Measurements from ENCODE around the gene CCDC63. TPM values are rescaled to one million over a fixed set of nuclear protein-coding genes. Genes with fewer than 3 reads are reported as not detected.

The CCDC63 gene
- total RNA-seq (2014; rRNA removed; shearing (Covaris generic)) (not detected in 2 replicates), total RNA-seq (2022) (not detected in 2 replicates), Bru-seq, nascent RNA (percentile 9 among the genes with signal in this experiment), BruChase-seq, experiment 1, labeled RNA remaining after a 6-hour chase (percentile 11 among the genes with signal in this experiment), BruChase-seq, experiment 2, labeled RNA remaining after a 2-hour chase (percentile 10 among the genes with signal in this experiment)
- long read RNA-seq: 0 reads

DNA sequence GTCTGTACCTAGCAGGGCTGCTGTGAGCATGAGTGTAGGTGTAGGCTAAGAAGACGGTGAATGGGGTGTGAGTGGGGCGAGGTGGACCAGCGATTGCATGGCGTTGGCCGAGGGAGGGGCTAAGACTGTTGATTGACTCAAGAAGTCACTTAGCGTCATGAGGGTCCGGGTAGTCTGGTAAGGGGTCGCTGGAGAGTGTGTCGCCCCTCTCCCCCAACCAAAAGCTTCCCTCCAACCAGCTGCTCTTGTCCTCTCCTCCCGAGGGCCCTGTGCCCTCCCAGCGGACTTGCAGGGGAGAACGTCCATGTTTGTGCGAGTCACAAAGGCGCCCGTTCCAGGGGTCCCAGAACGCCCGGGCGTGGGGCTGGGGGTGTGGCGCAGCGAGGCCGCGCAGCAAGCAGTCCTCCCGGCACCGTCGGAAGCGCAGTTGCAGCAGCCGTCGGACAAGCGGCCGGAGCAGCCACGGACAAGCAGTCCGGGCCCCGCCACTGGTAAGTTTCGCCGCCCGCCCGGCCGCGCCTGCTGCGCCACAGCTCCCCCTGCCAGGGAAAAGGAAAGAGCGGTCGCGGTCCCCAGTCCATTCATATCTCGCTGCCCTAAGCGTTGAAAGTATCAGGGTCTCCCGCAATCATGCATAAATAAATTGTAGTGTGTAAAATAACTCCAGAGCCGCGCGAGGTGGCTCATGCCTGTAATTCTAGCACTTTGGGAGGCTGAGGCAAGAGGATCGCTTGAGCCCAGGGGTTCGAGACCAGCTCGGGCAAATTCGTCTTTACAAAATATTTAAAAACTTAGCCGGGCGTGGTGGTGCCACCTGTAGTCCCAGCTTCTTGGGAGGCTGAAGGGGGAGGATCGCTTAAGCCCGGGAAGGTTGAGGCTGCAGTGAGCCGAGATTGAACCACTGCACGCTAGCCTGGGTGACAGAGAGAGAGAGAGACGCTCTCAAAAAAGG lies at the start of gene CCDC63:
Gene CCDC63, plus strand, starts transcription at position 373 of the 952 bp plus-strand sequence. CDS start 5,968 bp downstream, outside the sequence.
- no peaks in the 10 kb centered on the region for H3K9me2 ChIP-seq (ENCODE audit: insufficient read depth, low read length)
- H3K4me1 ChIP-seq (ENCODE audit: insufficient read depth, low read length, poor library complexity, severe bottlenecking): no peaks in the 10 kb centered on the region
- TF ChIP-seq CTCF (conservative IDR thresholded peaks at IDR 0.05; ENCODE audit: low read length) (no peak), EZH2phosphoT487 (IDR thresholded peaks at IDR 0.05; ENCODE audit: borderline replicate concordance, low read depth, low read length) (no peak)
- no peak within 1 kb of the TSS for H3K27ac ChIP-seq (ENCODE audit: low read depth, low read length, poor library complexity, severe bottlenecking)
- intact Hi-C loops (cut with micrococcal nuclease; ENCODE audit: unreplicated experiment): no loop called here
- H3K4me3 ChIP-seq (ENCODE audit: low read depth, low read length, poor library complexity, severe bottlenecking): no peak within 1 kb of the TSS
- H3K36me3 ChIP-seq (ENCODE audit: insufficient read depth, low read length): no peaks in the 10 kb centered on the region
- no peaks in the 10 kb centered on the region for H3K9me3 ChIP-seq (ENCODE audit: low read length)
- H3K79me2 ChIP-seq (ENCODE audit: insufficient read depth, low read depth, low read length): no peaks in the 10 kb centered on the region
- ChIA-PET POLR2A (no interaction called here), CTCF (ENCODE audit: unreplicated experiment) (no interaction called here)
- no peak for DNase-seq (ENCODE audit: low spot score)
- H3K4me2 ChIP-seq (ENCODE audit: low read length): no peak within 1 kb of the TSS
- no peak within 1 kb of the TSS for H2AFZ ChIP-seq (ENCODE audit: low read length)
- BruUV-seq (replicated peaks): no TSS peak
- no peaks in the 10 kb centered on the region for H4K20me1 ChIP-seq (ENCODE audit: insufficient read depth, low read length)

GRCh38 chr12:110798461-110798860 lies 48.3 kb upstream of the CCDC63 start:
- Histone ChIP-seq H3K9me2 (ENCODE audit: insufficient read depth, low read length) (no peaks in the 10 kb centered on the region), H3K27ac (ENCODE audit: low read depth, low read length, poor library complexity, severe bottlenecking) (no peak overlapping the region), H3K4me1 (ENCODE audit: insufficient read depth, low read length, poor library complexity, severe bottlenecking) (peaks cover 5% of the 10 kb centered on the region), H3K4me3 (ENCODE audit: low read depth, low read length, poor library complexity, severe bottlenecking) (no peak overlapping the region), H3K36me3 (ENCODE audit: insufficient read depth, low read length) (no peaks in the 10 kb centered on the region), H3K9me3 (ENCODE audit: low read length) (peaks cover 8% of the 10 kb centered on the region; the same call in 1 of the 2 replicates), H3K79me2 (ENCODE audit: insufficient read depth, low read depth, low read length) (no peaks in the 10 kb centered on the region), H2AFZ (ENCODE audit: low read length) (no peak overlapping the region), H4K20me1 (ENCODE audit: insufficient read depth, low read length) (no peaks in the 10 kb centered on the region), H3K4me2 (ENCODE audit: low read length) (no peak overlapping the region)
- no peak for DNase-seq (ENCODE audit: low spot score)
- no TSS peak for BruUV-seq (replicated peaks)
- TF ChIP-seq CTCF (conservative IDR thresholded peaks at IDR 0.05; ENCODE audit: low read length): no peak
- no peak for TF ChIP-seq EZH2phosphoT487 (IDR thresholded peaks at IDR 0.05; ENCODE audit: borderline replicate concordance, low read depth, low read length)
- intact Hi-C loops (cut with micrococcal nuclease; ENCODE audit: unreplicated experiment): no loop called here
- POLR2A ChIA-PET: interaction anchor here (1.0 to 1.5 kb wide), 2 partner anchors 14 to 22 kb away, joined by 3 to 4 read pairs; no protein-coding TSS in a partner anchor
- CTCF ChIA-PET (ENCODE audit: unreplicated experiment): no interaction called here

All from OCI-LY7 (cell line).